Activated naive CD4-positive, alpha-beta T cell (primary cell): ENCODE measurements around the gene LDB3.

Source experiments
- DNase-seq, 4 experiments: peaks; one replicate each; lab custom pipeline; 2025; lab: John Stamatoyannopoulos, UW

LDB3 gene

GRCh38 chr10:86664341-86665217 is 3.7 kb upstream of the LDB3 start:
- DNase-seq, result no peak

- no peak for DNase-seq
These were observed 3.1 kb upstream of the LDB3 start for GRCh38 chr10:86665218-86665607.

GRCh38 chr10:86665868-86666267 is 2.4 kb upstream of the LDB3 start:
- no peak for DNase-seq

GRCh38 chr10:86666538-86666937 is 1.8 kb upstream of the LDB3 start:
- DNase-seq, result no peak

- no peak for DNase-seq
These were observed 710 bp upstream of the LDB3 start for GRCh38 chr10:86667421-86668181.

GRCh38 chr10:86670290-86670811 is 2.0 kb downstream of the LDB3 start:
- no peak for DNase-seq

GRCh38 chr10:86670876-86671275 is 2.6 kb downstream of the LDB3 start:
- no peak for DNase-seq

GRCh38 chr10:86671419-86671818 is 3.1 kb downstream of the LDB3 start:
- DNase-seq, result no peak

GRCh38 chr10:86671985-86672710 is 3.8 kb downstream of the LDB3 start:
- no peak for DNase-seq

- DNase-seq, result no peak
These were observed 5.0 kb downstream of the LDB3 start for GRCh38 chr10:86673216-86673826.

GRCh38 chr10:86673827-86674581 is 5.7 kb downstream of the LDB3 start:
- no peak for DNase-seq

- no peak for DNase-seq
These were observed 6.6 kb downstream of the LDB3 start for GRCh38 chr10:86674912-86675311.

- DNase-seq, result no peak
These were observed 9.1 kb downstream of the LDB3 start for GRCh38 chr10:86677374-86677773.

- no peak for DNase-seq
These were observed 10.9 kb downstream of the LDB3 start for GRCh38 chr10:86678999-86679792.

- DNase-seq, result no peak
These were observed 12.7 kb downstream of the LDB3 start for GRCh38 chr10:86681047-86681446.

- no peak for DNase-seq
These were observed 13.5 kb downstream of the LDB3 start for GRCh38 chr10:86681722-86682386.

- no peak for DNase-seq
These were observed 14.4 kb downstream of the LDB3 start for GRCh38 chr10:86682675-86683074.

GRCh38 chr10:86684331-86685097 is 16.2 kb downstream of the LDB3 start:
- no peak for DNase-seq

- no peak for DNase-seq
These were observed 17.1 kb downstream of the LDB3 start for GRCh38 chr10:86685416-86685815.
